ENCODE results near the gene CDK5.

CDK5 gene

GRCh38 chr7:151070574-151070960, 12.9 kb upstream of the CDK5 start:
- H3K79me2 ChIP-seq (ENCODE audit: low read length), result no peaks in the 10 kb centered on the region
- H3K27ac ChIP-seq (ENCODE audit: low read length), result no peak overlapping the region
- no peaks in the 10 kb centered on the region for H3K27me3 ChIP-seq (ENCODE audit: low read depth, low read length)

DNA sequence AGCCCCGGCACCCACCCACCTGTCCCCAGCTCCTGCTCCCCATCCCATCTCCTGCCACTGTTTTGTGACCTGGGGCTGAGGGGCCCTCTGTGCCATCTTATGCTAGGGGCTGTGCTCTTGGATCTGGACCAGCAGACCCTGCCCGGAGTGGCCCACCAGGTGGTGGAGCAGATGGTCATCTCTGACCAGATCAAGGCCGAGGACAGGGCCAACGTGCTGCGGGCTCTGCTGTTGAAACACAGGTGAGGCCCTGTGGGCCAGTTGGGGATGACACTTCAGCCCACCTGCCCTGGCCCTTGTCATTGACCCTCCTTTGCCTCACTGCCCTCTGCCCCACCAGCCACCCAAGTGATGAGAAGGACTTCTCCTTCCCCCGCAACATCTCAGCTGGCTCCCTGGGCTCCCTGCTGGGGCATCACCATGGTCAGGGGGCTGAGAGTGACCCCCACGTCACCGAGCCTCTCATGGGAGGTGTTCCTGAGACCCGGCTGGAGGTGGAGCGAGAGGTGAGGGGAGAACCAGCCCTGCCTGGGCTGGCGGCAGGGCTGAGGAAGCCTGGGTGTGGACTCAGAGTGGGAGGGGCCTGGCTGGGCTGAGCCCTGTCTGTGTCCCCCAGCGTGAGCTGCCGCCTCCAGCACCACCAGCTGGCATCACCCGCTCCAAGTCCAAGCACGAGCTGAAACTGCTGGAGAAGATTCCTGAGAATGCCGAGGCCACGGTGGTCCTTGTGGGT, 12.3 kb upstream of the CDK5 start:
- no peaks in the 10 kb centered on the region for H3K9me3 ChIP-seq (ENCODE audit: insufficient read depth, low read length)
- H3K4me3 ChIP-seq (ENCODE audit: low read length), result no peak overlapping the region
- no peaks in the 10 kb centered on the region for H3K4me1 ChIP-seq (ENCODE audit: low read length)
- no peak overlapping the region for H3K9ac ChIP-seq (ENCODE audit: low read length)
- H3K4me2 ChIP-seq (ENCODE audit: low read length), result no peak overlapping the region
- no peaks in the 10 kb centered on the region for H3K27me3 ChIP-seq (ENCODE audit: low read depth, low read length)
- H4K20me1 ChIP-seq (ENCODE audit: insufficient read depth, low read length), result no peaks in the 10 kb centered on the region
- H3K27ac ChIP-seq (ENCODE audit: low read length), result no peak overlapping the region
- H3K36me3 ChIP-seq (replicated peaks; ENCODE audit: low read depth, low read length), result peaks cover 30% of the 10 kb centered on the region
- TF ChIP-seq CTCF (IDR thresholded peaks at IDR 0.05; ENCODE audit: low read depth, low read length), result no peak
- no peak for TF ChIP-seq EZH2phosphoT487 (IDR thresholded peaks at IDR 0.05; ENCODE audit: low read depth)
- H3K79me2 ChIP-seq (ENCODE audit: low read length), result no peaks in the 10 kb centered on the region
- H2AFZ ChIP-seq (ENCODE audit: low read depth, low read length), result no peak overlapping the region

More at GRCh38 chr7:151070574-151070960, 12.9 kb upstream of the CDK5 start:
- peaks cover 30% of the 10 kb centered on the region for H3K36me3 ChIP-seq (replicated peaks; ENCODE audit: low read depth, low read length)
- no peaks in the 10 kb centered on the region for H3K4me1 ChIP-seq (ENCODE audit: low read length)
- H3K9me3 ChIP-seq (ENCODE audit: insufficient read depth, low read length), result no peaks in the 10 kb centered on the region
- TF ChIP-seq EZH2phosphoT487 (IDR thresholded peaks at IDR 0.05; ENCODE audit: low read depth) (no peak), CTCF (IDR thresholded peaks at IDR 0.05; ENCODE audit: low read depth, low read length) (no peak)
- H2AFZ ChIP-seq (ENCODE audit: low read depth, low read length), result no peak overlapping the region
- no peak overlapping the region for H3K4me3 ChIP-seq (ENCODE audit: low read length)
- no peaks in the 10 kb centered on the region for H4K20me1 ChIP-seq (ENCODE audit: insufficient read depth, low read length)
- no peak overlapping the region for H3K4me2 ChIP-seq (ENCODE audit: low read length)
- H3K9ac ChIP-seq (ENCODE audit: low read length), result no peak overlapping the region

DNA sequence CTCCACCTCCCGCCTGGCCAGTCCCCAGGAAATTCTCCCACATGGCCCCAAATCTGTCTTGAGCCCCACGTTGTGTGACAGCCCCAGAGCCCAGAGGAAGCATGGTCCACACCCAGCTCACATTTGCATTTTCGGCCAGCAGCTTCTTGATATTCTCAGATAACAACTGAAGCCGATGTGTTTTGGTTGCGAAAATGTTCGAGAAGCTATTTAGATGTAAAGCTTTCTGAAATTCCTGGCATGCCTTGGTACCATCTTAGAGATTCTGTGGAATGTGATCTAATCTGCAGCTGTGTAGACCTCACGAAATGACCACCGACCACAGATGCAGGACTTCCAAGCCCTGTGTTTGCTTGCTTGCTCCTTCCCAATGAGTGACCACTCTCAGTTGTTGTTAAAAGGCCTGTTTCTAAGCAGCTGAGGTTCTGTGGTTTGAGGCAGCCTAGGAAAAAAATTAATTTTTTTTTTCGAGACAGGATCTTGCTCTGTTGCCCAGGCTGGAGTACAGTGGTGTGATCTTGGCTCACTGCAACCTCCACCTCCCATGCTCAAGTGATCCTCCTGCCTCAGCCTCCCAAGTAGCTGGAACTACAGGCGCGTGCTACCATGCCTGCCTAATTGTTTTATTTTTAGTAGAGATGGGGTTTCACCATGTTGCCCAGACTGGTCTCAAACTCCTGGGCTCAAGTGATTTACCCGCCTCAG, 10.5 kb upstream of the CDK5 start:
- Histone ChIP-seq H3K79me2 (ENCODE audit: low read length) (no peaks in the 10 kb centered on the region), H3K4me2 (ENCODE audit: low read length) (no peak overlapping the region), H3K4me3 (ENCODE audit: low read length) (no peak overlapping the region), H3K27ac (ENCODE audit: low read length) (no peak overlapping the region), H3K36me3 (replicated peaks; ENCODE audit: low read depth, low read length) (peaks cover 32% of the 10 kb centered on the region), H2AFZ (ENCODE audit: low read depth, low read length) (no peak overlapping the region), H3K9ac (ENCODE audit: low read length) (no peak overlapping the region), H4K20me1 (ENCODE audit: insufficient read depth, low read length) (no peaks in the 10 kb centered on the region), H3K27me3 (ENCODE audit: low read depth, low read length) (no peaks in the 10 kb centered on the region), H3K4me1 (ENCODE audit: low read length) (no peaks in the 10 kb centered on the region), H3K9me3 (ENCODE audit: insufficient read depth, low read length) (no peaks in the 10 kb centered on the region)
- TF ChIP-seq EZH2phosphoT487 (IDR thresholded peaks at IDR 0.05; ENCODE audit: low read depth) (no peak), CTCF (IDR thresholded peaks at IDR 0.05; ENCODE audit: low read depth, low read length) (no peak)

DNA sequence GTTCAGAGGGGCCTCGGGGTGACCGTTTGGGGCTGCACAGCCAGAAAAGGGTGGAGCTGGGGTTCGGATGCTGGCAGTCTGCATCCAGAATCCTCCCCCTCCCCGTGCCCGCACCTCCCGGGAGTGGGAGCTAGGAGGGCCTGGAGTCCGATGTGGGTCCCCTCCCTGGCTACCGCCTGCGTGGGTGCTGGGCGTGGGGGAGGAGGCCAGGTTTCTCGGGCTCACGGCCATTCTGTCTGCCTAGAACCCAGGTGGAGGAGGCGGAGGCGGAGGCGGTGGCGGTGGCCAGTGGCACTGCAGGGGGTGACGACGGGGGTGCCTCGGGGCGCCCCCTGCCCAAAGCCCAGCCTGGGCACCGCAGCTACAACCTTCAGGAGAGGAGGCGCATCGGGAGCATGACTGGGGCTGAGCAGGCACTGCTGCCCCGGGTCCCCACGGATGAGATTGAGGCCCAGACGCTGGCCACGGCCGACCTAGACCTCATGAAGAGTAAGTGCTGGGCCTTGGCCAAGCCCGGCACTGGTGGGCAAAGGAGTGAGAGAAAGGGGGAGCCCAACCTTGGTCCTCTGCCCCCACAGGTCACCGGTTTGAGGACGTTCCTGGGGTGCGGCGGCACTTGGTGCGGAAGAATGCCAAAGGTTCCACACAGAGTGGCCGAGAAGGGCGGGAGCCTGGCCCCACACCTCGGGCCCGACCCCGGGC, 8.7 kb upstream of the CDK5 start:
- Histone ChIP-seq H3K27ac (ENCODE audit: low read length) (no peak overlapping the region), H3K36me3 (replicated peaks; ENCODE audit: low read depth, low read length) (peaks cover 28% of the 10 kb centered on the region), H3K9ac (ENCODE audit: low read length) (no peak overlapping the region), H2AFZ (ENCODE audit: low read depth, low read length) (no peak overlapping the region), H3K9me3 (ENCODE audit: insufficient read depth, low read length) (no peaks in the 10 kb centered on the region), H3K27me3 (ENCODE audit: low read depth, low read length) (no peaks in the 10 kb centered on the region), H4K20me1 (ENCODE audit: insufficient read depth, low read length) (peaks cover 3% of the 10 kb centered on the region; the same call in 1 of the 2 replicates), H3K4me2 (ENCODE audit: low read length) (no peak overlapping the region), H3K4me3 (ENCODE audit: low read length) (no peak overlapping the region), H3K4me1 (ENCODE audit: low read length) (0 out of 2 replicates have a peak, but pooled peaks cover under 1% of the 10 kb centered on the region), H3K79me2 (ENCODE audit: low read length) (peaks cover 7% of the 10 kb centered on the region)
- TF ChIP-seq CTCF (IDR thresholded peaks at IDR 0.05; ENCODE audit: low read depth, low read length) (no peak), EZH2phosphoT487 (IDR thresholded peaks at IDR 0.05; ENCODE audit: low read depth) (no peak)
